B cell (primary cell): ENCODE results near the gene KANSL1L.

Experiments
- CTCF ChIP-seq: fragments of 200-600 bp; IDR thresholded peaks from one replicate; pipeline ENCODE4 v1.8.0; 2022; ENCODE audit warnings: antibody characterized with exemption, mild to moderate bottlenecking
- EZH2 ChIP-seq: IDR thresholded peaks from 2 replicates; pipeline ENCODE4 v1.6.1; 2012; ENCODE audit warnings: borderline replicate concordance, low read depth, mild to moderate bottlenecking, moderate library complexity, low read length; ENCODE audit not compliant: insufficient read depth, poor library complexity, severe bottlenecking

GRCh38 chr2:209977386-209978239 lies 193.6 kb downstream of the KANSL1L start:
- TF ChIP-seq CTCF (peak; percentile 91), EZH2 (no peak)
